K562 (cell line): Measurements from ENCODE around the gene PRKG1.

Source experiments
- FOXK1 ChIP-seq: sonication (generic); formaldehyde crosslinking; IDR thresholded peaks from 2 replicates; pipeline ENCODE4 v1.8.0; 2022; ENCODE audit warnings: missing genetic modification reagents, mild to moderate bottlenecking, borderline replicate concordance
- MAFG ChIP-seq: fragments of 450-650 bp; conservative IDR thresholded peaks from 2 replicates; pipeline ENCODE4 v1.6.1; 2016; ENCODE audit warnings: missing genetic modification characterization, missing compliant biosample characterization
- MCM7 ChIP-seq, 2 experiments: fragments of 450-650 bp; IDR thresholded peaks; 2 replicates each; pipeline ENCODE4 v1.6.1; 2016 to 2018
- PHF20 ChIP-seq: fragments of 450-650 bp; IDR thresholded peaks from 2 replicates; pipeline ENCODE4 v1.6.1; 2018; ENCODE audit not compliant: partially characterized antibody
- TCF7 ChIP-seq: sonication (generic); IDR thresholded peaks from 2 replicates; pipeline ENCODE4 v1.6.1; 2016; ENCODE audit warnings: antibody characterized with exemption, borderline replicate concordance
- TF ChIP-seq, protein P1 (sequence below), 2 experiments: fragments of 450-650 bp; formaldehyde crosslinking in 1 of 2; IDR thresholded peaks; 2 replicates each; pipeline versions ENCODE4 v1.4.0 to v1.6.1; 2014 to 2020; ENCODE audit warnings: mild to moderate bottlenecking in 2 of 2, borderline replicate concordance in 1 of 2, low read depth in 1 of 2

DNA sequence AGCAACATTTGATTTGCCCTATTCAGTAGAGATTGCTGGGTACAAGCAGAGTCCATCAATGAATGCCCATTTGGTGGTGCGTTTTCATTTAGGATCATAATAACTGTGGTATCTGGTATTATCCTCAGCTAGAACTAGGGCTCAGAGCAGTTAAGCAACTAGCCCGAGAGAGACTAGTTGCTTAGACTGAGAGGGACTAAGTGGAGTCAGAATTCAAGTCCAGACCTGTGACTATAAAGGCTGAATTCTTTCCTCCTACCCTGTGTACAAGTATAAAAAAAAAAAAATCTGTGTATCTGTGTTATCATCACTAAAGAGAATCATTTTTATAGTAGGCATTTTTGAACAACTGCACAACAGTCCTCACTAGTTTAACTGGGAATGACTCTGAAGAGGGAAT lies 1194.5 kb downstream of the PRKG1 start:
- TF ChIP-seq PHF20 (no peak), FOXK1 (CRISPR knock-in tag) (no peak), TCF7 (no peak), MAFG (tag) (no peak), MCM7 (IDR thresholded peaks at IDR 0.05) (no peak)
- TF ChIP-seq, protein P1, sequence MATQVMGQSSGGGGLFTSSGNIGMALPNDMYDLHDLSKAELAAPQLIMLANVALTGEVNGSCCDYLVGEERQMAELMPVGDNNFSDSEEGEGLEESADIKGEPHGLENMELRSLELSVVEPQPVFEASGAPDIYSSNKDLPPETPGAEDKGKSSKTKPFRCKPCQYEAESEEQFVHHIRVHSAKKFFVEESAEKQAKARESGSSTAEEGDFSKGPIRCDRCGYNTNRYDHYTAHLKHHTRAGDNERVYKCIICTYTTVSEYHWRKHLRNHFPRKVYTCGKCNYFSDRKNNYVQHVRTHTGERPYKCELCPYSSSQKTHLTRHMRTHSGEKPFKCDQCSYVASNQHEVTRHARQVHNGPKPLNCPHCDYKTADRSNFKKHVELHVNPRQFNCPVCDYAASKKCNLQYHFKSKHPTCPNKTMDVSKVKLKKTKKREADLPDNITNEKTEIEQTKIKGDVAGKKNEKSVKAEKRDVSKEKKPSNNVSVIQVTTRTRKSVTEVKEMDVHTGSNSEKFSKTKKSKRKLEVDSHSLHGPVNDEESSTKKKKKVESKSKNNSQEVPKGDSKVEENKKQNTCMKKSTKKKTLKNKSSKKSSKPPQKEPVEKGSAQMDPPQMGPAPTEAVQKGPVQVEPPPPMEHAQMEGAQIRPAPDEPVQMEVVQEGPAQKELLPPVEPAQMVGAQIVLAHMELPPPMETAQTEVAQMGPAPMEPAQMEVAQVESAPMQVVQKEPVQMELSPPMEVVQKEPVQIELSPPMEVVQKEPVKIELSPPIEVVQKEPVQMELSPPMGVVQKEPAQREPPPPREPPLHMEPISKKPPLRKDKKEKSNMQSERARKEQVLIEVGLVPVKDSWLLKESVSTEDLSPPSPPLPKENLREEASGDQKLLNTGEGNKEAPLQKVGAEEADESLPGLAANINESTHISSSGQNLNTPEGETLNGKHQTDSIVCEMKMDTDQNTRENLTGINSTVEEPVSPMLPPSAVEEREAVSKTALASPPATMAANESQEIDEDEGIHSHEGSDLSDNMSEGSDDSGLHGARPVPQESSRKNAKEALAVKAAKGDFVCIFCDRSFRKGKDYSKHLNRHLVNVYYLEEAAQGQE (IDR thresholded peaks at IDR 0.05; ENCODE audit: borderline replicate concordance) = no peak
- TF ChIP-seq, protein P1 (CRISPR knock-in tag; IDR thresholded peaks at IDR 0.05; ENCODE audit: low read depth) = no peak
